IPS-NIHi11 (cell line): ENCODE results near the gene SKIDA1.

ENCODE experiments used
- DNase-seq: peaks from one replicate; pipeline ENCODE4 v3.0.0; 2012; ENCODE audit warnings: mixed read lengths, low spot score

SKIDA1 gene

DNA sequence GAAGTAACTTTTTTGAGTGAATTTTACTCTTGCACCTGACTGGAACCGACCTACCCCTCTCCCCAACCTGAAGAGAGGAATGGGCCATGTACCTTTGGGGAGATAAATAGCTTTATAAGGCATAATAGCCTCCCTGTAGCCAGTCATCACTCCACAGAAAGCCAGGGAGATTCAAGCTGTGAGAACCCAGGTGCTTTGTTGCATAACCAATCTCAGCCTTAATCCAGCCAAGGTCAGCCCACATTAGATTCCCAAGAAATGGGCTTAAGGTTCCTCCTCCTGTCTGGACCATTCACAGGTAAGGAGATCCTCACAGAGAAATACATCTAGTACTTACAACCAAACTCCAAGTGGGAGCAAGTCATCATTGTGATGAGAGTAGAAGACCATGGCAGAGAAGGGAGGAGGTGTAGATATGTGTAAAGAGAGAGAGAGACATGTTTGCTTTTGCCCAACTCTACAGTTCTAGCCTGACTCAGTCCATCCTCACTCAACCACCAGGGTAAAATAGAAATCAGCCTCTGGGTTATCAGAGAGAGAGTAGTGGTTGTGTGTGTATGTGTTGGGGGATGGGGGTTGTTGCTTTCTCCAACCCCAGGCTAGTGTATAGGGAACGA is 23.6 kb downstream of the SKIDA1 start:
- no peak for DNase-seq

DNA sequence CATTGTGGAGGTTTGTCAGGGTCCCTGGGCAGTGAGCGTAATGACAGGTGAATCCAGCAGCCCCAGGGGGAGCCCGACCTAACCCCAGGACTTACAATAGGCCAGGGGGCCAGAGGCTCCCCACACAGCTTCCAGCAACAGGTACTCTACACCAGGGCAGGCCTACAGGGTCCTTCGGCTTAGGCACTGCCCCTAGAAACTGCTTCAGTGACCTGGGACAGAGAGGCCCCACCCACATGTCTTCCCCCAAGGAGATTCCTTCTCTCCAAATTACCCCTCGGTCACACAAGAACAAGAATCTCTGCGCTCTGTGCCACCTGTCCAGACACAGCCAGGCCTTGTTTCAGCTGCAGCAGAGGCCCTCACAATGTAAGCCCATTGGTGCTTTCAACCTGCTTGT is 24.4 kb downstream of the SKIDA1 start:
- DNase-seq: no peak

DNA sequence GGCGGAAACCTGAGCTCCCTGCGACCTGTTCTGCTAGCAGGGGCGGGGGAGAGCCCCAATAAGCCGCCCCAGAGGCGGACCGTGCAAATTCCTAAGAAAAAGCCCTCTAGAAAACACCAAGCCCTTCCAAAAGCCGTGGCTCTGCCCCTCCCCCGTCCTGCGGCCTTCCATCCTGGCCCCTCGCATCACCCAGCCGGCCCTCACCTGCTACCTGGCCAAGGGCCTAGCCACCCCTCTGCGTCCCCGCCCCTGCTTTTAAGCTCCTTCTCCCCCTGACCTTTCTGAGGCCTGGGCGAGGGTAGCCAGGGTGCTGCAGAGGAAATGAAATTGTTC is 24.9 kb downstream of the SKIDA1 start:
- DNase-seq: no peak

DNA sequence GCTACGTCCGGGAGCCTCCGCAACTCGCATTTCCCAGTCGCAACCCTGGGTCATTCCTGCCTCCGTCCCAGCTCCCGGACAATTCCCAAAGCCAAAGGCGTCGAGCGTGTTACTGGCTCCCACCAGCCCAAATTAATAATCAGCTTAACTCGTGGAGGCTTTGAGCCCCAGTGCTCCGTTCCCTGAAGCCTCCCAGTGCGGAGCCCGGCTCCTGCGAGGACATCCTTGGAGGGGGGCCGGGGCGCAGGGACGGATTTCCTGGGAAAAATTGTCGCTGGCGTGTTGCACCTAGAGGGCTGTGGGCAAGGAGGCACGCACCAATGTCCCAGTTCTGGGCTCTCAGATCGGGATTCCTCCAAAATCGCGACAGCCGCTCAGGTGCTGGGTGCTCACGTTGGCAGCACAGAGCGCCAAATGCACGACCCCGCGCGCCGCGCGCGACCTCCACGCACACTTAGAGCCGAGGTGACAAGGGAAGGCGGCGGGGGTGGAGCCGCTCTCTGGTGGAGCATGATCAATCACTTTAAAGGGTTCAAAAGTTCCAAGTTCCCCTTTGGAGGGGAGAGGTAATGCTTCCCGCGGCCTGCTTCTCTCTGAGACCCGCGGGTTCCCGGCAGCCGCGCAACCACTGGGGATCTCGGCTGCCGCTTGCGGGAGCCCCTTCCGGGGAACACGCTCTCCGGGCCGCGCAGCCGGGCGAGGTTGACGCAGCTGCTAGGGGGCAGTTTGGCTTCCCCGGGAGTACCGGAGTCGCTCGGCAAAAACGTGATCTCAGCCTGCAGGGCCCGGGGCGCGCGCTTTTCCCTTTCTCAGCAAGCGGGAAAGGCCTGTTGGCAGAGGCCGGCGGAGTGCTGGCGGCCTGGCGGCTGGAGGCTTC is 25.5 kb downstream of the SKIDA1 start:
- peak; percentile 77 for DNase-seq

DNA sequence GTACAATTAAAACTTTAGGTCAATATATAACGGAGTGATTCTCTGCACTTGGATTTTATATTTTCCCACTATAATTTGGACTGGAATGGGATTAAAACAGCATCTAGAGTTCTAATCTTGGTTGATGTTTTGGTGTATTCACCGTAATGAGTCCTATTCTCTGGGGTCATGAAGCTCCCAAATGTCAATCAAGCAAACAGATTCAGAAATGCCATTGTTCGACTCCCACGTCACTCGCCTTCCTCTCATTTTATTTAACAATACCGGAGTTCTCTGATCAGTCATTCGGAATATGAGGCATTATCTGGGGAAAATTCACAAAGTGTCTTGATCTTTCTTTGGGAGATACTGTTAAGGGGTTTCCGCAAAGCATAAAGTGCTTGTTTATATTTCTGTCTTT is 26.5 kb downstream of the SKIDA1 start:
- no peak for DNase-seq

DNA sequence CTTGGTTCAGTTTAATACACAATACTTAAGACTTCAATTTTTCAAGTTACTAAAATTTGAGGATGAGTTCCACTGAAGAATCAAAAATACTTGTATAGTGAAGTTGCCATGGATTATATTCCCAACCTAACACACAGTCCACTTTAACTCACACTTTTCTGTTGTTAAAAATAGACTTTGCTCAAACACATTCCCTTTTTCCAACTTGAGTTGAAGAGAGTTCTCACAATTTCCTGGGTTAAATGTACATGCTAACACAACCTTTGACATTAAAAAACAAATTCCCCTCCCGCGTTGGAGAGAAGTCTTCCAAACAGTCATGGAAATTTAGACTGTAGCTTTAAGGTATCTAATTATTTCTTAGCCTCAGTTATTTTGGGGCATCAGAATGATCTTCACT is 27.1 kb downstream of the SKIDA1 start:
- no peak for DNase-seq

DNA sequence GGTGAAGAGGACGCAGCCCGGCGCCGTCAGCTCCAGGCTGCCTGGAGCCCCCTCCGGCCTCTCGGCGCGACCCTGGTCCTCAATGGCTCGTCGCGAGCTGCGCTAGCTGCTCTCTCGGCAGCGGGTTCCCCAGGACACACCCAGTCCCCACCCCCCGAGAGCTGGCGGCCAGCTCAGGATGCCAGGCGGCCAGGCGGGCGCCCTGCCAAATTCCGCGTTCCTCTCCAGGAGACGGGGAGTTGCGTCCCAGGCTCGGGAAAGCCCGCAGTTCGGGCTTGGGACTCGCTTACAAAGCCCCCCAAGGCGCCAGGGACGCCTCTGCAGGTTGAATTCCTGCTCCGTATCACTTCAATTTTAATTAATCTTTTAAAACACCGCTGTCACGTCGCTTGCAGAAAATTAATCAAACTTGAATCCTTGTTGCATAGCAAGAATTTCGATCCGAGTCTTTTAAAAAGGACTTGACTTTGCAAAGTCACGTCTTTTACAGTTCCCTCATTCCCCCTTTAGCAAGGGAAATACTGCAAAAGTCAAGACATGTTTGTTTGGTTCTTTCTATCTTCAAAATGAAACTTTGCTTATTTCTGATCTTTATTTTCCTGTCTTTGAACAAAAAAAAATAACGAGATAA is 28.2 kb downstream of the SKIDA1 start:
- peak; percentile 82 for DNase-seq

DNA sequence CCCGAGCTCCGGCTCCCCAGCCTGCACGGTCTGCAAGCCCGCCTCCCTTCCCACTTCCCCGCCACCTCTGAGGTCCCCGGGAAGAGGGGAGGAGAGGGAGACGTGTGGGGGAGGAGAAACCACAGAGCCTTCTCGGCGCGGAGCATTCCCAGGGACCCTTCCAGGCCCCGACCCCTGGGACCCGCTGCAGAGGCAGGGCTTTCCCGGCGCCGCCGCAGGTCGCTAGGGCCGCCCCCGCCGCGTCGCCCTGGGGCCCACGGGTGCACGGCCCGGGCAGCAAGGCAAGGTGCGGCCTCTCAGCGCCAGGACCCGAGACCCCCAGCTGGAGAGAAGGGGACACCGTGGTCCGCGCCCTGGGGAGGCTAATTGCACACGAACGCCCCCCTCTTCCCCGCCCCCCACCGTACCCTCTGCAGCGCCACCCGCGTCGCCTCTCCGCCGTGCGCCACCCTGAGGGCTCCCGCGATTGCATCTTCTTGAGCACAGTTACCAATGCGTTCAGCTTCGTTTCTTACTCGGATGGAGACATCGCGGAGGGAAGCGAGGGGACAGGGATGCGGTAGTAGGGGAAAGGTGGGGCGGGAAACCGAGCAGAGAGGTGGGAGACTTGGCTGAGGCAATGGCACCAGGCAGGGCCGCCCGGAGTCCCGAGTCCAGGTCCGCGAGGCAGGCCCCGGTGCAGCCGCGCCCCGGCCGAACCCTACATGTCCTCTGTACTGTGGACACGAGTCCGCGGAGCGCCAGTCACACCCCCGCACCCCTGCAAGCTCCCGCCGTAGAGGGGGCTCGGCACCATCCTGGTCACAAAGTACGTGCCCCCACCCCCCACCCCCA is 28.9 kb downstream of the SKIDA1 start:
- DNase-seq: peak; percentile 46

DNA sequence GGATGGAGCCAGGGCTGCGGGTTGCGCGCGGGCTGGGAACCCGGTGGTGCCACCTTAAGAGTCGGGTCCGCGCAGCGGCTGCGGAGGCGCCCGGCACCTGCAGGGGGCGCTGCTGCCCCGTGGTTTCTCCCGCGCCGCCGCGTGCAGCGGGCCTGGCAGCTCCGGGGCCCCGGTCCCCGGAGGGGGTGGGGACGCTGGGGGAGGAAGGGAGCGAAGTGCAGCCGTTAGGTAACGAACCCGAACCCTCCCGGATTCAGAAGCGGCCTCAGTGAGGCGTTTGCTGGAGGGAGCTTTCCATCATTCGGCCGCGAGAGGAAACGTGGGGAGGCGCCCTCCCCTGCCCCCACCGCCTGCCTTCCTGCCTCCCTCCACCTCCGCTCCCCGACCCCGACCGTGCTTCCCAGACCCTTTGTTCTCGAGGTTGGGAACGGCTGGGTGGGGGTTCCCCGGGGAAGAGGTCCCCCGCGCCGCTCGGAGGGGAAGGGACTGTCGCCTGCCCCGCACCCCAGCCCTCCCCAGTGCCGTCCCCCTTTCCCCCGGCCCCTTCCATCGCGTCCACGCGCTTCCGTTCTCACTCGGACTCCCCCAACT is 29.6 kb downstream of the SKIDA1 start:
- peak; percentile 97 for DNase-seq

DNA sequence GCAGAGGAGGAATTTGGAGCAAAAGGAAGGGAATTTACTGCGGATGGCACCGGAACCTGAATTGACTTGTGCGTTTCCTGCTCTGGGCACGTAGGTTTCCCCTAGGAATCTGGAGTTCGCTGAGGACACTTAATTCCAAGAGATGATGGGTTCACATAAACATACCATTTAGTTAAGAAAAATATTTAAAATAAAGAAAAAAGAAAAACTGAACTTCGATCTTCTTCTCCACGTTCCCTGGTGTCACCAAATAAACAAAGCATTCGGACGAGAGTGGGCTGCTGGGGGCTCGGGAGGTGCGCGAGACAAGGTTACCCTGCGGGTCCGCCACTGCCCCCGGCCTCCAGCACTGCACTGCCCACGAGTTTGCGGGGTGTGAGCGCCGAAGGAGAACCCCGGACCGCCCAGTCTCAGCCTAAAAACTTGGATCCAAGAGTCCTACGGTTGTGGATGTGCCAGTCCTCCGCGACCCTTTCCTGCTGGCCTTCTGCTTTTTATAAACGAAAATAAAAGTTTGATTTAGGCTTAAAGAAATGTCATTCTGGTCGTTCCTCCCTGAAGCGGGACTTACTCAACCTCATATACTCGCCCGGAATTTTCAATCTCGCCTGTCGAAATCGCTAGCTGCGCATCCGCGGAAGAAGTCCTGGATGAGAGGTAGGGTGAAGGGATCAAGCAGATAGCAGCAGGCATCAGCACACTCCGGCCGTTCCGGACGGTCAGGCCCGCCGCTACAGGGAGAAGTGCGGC is 30.3 kb downstream of the SKIDA1 start:
- DNase-seq: peak; percentile 31

DNA sequence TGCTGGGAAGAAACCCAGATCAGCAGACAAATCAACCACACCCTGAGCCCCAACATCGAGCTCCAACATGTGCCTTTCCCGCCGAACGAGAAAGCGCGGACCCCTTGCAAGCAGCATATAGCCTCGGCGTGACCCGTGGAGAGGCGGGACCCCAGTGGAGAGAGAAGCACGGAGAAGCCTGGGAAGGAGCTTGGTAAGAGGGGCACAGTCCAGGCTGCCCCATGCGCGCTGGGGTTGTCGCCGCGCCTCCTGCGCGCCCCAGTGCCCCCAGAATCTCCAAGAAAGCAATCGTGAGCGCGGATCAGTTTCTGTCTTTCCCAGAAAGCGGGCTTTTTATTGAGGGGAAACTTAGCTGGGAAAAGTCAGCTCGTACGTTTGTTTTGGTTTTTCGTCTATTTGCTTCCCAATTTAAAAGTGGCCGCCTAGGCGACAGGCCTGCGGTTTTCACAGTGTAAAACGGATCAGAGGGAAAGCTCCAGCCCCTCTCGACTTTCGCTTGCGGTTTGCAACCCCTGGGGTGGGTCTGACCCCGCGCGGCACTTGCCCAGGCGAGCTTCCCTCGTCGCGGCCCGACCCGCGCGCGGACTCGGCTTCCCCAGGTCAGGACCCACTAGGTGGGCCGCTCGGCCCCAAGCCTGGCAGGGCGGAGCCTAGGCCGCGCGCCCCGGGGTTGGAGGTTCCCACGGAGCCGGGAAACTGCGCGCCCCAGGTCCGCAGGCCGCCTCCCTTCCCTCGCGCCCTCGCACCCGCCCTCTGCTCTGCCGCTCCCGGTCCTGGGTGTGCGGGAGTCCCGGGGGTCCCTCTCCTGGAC is 31.1 kb downstream of the SKIDA1 start:
- DNase-seq: peak; percentile 53

DNA sequence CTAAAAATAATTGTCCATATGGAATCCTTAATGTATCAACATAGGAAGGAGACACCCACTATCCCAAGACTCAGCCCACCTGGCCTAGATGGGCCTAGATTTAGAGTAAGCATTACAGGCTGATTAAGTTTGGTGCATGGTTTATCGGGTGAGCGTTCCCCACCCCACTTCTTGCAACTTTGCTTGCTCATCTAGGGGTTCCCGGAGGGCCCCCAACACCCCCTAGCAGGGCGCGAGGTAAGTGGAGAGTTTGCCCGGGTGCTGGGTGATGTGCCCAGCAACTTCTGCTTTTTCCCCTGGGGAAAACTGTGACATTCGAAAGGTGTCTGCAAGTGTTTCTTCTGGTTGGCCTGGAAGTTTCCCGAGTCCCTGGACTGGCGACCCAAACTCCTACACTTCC is 31.7 kb downstream of the SKIDA1 start:
- no peak for DNase-seq

DNA sequence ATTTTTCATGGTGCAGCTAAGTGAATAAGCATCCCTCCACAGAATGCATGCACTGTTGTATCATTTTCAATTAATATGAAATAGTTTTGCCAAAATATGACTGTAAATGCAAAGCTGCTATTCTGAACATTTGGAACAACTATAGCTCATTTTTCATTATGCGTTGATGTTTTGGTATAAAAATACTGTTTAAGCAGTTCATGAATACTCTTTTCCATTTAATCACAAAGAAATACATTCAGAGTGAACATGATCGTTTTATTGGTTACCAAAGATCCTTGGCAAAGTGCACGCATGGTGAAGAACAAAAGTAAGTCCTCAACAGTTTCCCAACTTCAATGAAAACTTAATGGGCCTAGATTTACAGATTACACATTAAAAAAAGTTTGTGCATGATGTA is 33.1 kb downstream of the SKIDA1 start:
- no peak for DNase-seq

DNA sequence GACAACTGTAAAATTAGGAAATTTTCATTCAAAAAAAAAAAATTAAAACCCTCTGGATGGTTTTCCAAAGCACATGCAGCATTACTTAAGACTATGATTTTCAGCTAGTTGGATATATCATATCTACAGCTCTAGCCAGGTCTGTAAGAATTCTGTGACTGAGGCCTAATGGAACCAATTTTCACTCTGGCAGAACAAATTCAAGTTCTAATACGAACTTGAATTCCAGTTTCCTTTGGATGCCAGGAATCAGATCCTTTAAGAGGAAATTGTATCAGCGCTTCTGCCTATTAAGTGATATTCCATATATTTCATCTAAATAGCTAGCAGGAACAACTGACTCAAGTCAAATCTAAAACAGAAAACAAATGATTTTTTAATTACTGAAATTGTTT is 34.8 kb downstream of the SKIDA1 start:
- DNase-seq: no peak

DNA sequence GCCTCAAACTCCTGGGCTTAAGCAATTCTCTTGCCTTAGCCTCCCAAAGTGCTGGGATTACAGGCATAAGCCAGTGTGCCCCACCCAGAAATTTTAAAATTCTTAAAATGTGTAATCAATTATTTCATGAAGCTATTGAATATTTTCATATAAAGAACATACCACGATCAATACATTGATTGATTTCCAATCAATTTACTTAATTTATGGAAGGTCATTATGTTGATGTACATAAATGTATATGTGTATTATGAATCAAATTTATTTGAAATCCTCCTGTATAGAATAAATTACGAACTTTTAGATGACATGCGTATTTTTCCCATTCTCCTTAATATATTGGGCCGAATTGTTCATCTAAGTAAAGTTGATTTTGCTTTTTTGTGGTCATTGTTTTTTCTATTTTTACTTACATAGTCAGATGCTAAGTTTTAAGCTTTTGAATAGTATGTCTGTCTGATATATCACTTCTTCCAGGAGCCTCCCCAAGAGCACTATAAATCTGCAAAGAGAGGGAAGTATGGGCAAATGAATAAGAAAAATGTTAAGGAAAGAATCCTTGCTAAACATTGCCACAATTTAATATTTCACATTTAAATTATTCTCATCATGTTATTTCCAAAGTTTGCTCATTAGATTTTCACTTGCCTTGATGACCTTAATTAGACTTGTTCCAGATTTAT is 35.3 kb downstream of the SKIDA1 start:
- DNase-seq: no peak

DNA sequence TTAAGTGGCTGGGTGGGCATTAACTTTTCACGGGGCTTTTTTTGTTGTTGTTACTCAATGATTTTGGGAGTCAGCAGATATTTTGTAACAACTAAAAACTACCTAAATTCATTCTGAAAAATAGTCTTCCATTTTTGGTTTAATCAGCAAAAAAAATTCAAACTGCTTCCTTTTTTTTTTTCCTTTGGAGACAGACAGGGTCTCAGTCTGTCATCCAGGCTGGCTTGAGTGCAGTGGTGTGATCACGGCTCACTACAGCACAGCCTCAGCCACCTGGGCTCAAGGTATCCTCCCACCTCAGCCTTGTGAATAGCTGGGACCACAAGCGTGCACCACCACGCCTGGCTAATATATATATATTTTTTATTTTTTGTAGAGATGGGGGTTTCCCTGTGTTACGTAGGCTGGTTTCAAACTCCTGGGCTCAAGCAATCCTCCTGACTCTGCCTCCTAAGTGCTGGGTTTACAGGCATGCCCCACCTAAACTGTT is 36.5 kb downstream of the SKIDA1 start:
- no peak for DNase-seq

DNA sequence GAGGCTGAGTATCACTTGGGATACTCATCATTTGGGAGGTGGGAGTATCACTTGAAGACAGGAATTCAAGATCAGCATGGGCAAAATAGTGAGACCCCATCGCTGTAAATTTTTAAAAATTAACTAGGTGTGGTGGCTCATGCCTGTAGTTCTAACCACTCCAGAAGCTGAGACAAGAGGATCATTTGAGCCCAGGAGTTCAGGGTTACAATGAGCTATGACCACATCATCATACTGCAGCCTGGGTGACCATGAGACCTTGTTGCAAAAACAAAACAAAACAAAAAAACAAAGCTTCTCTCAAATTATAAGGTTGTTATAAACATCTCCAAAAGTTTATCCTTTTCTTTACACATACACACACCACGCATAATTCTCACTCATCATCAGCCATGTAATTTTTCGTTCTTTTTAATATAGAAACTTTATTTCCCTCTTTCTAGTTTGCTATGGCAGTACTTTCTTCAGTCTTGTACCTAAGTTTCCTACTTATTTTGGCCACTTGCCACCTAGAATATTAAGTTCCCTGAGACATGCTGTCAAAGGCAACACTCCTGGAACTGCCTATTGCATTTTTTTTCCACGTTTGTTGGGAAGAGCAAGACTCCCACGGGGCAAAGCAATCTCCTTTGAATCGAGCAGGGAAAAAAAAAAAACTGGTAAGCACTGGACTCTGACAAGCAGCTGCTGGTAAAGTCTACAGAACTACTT is 37.1 kb downstream of the SKIDA1 start:
- no peak for DNase-seq

DNA sequence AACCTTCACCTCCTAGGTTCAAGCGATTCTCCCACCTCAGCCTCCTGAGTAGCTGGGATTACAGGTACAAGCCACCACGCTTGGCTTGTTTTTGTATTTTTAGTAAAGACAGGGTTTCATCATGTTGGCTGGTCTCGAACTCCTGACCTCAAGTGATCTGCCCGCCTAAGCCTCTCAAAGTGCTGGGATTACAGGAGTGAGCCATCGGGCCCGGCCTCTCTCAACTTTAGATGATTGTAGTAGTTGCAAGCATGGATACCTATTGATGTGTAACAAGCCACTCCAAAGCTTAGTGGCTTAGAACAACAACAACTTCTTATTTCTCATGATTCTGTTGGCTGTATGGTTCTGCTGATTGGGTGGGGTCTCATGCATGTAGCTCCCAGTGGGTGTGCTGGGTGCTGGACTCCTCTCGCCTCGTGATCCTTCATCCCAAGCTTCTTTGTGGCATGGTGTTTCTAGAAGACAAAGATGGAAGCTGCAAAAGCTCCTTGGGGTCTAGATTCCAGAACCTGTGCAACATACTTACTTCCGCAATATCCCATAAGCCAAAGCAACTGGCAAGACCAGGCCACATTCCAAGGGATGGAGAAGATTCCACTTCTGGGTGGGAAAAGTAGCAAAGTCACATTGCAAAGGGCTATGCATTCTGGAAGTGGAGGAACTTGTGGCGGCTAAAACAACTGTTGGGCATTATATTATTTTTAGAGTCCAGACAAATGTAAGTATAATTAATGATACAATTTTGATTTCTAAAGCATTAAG is 37.9 kb downstream of the SKIDA1 start:
- no peak for DNase-seq
